Measurements from ENCODE around the gene R3HDM1. TPM values are rescaled to one million over a fixed set of nuclear protein-coding genes. Genes with fewer than 3 reads are reported as not detected.
"Not testable (repeated sequence)": the region's sequence is repeated elsewhere in the genome, so short reads cannot be mapped to it uniquely, and the experiment has no call there.

Gene R3HDM1
- total RNA-seq, 1 donor from 2014 or later, result 17.8 TPM

DNA sequence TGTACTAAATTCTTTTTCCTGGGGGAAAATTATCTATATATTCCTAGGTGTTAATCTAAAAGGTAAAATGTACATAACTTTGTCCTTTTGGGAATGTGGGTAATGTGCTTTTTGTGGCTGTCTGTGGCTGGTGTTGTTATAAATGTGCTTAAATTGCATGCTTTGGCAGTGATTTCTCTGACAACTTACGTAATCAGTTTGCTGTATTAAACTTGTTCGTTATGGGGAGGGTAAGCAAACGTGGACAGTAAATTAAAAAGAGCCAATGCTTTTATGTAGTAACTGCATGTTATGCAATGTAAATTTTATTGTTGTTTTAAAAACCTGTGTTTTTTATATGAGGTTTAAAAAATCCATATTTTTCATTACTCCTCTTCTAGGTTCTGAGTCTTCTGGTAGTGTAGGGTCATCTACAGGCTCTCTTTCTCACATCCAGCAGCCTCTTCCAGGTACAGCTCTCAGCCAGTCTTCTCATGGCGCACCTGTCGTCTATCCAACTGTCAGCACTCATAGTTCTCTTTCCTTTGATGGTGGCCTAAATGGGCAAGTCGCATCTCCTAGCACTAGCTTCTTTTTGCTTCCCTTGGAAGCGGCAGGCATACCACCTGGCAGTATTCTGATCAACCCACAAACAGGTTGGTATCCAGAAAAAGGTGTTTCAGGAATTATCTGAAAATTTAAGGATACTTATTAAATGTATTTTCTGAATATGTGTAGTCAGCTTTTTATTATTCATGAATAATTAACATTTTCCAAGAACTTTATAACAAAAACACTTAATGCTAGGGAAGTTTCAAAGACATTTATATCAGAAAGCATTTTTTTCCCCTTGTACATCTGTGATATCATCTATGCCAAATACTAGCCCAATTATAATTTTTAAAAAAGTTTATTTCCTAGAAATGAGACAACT lies 110.1 kb downstream of the R3HDM1 start:
- DNase-seq, result no peak
- Histone ChIP-seq H3K9me3 (replicated peaks) (no peaks in the 10 kb centered on the region), H3K36me3 (peaks cover 53% of the 10 kb centered on the region), H3K27ac (replicated peaks) (no peak overlapping the region), H3K4me1 (no peaks in the 10 kb centered on the region), H3K27me3 (ENCODE audit: low read depth) (no peaks in the 10 kb centered on the region), H3K4me3 (no peak overlapping the region)
- intact Hi-C loops (cut with micrococcal nuclease), result no loop called here
- TF ChIP-seq, protein P1, sequence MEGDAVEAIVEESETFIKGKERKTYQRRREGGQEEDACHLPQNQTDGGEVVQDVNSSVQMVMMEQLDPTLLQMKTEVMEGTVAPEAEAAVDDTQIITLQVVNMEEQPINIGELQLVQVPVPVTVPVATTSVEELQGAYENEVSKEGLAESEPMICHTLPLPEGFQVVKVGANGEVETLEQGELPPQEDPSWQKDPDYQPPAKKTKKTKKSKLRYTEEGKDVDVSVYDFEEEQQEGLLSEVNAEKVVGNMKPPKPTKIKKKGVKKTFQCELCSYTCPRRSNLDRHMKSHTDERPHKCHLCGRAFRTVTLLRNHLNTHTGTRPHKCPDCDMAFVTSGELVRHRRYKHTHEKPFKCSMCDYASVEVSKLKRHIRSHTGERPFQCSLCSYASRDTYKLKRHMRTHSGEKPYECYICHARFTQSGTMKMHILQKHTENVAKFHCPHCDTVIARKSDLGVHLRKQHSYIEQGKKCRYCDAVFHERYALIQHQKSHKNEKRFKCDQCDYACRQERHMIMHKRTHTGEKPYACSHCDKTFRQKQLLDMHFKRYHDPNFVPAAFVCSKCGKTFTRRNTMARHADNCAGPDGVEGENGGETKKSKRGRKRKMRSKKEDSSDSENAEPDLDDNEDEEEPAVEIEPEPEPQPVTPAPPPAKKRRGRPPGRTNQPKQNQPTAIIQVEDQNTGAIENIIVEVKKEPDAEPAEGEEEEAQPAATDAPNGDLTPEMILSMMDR (IDR thresholded peaks at IDR 0.05; ENCODE audit: borderline replicate concordance), result no peak

GRCh38 chr2:135647836-135648579 lies 116.7 kb downstream of the R3HDM1 start:
- Histone ChIP-seq H3K27me3 (ENCODE audit: low read depth) (no peaks in the 10 kb centered on the region), H3K4me1 (no peaks in the 10 kb centered on the region), H3K9me3 (replicated peaks) (no peaks in the 10 kb centered on the region), H3K4me3 (no peak overlapping the region), H3K36me3 (peaks cover 56% of the 10 kb centered on the region), H3K27ac (replicated peaks) (no peak overlapping the region)
- DNase-seq, result no peak
- intact Hi-C loops (cut with micrococcal nuclease), result no loop called here
- TF ChIP-seq, protein P1 (IDR thresholded peaks at IDR 0.05; ENCODE audit: borderline replicate concordance), result no peak

DNA sequence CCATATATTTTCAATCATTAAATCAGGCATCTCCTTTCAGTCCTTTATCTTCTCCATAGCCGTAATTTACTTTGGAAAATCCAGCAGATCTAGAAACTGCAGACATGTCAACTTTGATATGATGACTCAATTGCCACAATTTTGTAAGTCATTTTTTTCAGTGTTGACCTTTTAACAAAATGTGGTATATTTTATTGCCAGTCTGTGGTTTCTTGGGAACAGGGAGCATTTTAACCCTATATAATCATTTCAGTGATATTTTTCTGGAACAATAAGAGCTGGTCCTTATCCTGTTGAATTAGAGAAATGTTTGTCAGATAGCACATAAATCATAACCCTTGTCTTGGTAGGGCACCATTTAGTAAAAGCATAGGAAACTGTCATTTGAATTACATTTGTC lies 119.4 kb downstream of the R3HDM1 start:
- DNase-seq, result no peak
- H3K27ac ChIP-seq (replicated peaks), result no peak overlapping the region
- no peaks in the 10 kb centered on the region for H3K27me3 ChIP-seq (ENCODE audit: low read depth)
- intact Hi-C loops (cut with micrococcal nuclease), result no loop called here
- H3K9me3 ChIP-seq (replicated peaks), result no peaks in the 10 kb centered on the region
- H3K4me1 ChIP-seq, result no peaks in the 10 kb centered on the region
- TF ChIP-seq, protein P1 (IDR thresholded peaks at IDR 0.05; ENCODE audit: borderline replicate concordance), result no peak
- H3K36me3 ChIP-seq, result peaks cover 57% of the 10 kb centered on the region
- H3K4me3 ChIP-seq, result no peak overlapping the region

DNA sequence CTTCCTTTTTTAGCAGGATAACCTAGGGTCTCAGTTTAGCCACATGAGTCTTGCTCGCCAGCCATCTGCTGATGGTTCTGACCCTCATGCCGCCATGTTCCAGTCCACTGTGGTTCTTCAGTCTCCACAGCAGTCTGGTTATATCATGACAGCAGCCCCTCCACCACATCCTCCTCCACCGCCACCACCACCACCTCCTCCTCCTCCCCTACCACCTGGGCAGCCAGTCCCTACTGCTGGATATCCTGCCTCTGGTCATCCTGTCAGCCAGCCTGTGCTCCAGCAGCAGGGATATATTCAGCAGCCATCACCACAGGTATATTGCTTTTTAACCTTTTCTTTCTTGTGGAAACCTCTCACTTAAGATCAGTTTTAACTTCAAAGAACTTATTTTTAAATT lies 120.4 kb downstream of the R3HDM1 start:
- H3K27ac ChIP-seq (replicated peaks), result no peak overlapping the region
- DNase-seq, result no peak
- intact Hi-C loops (cut with micrococcal nuclease), result no loop called here

DNA sequence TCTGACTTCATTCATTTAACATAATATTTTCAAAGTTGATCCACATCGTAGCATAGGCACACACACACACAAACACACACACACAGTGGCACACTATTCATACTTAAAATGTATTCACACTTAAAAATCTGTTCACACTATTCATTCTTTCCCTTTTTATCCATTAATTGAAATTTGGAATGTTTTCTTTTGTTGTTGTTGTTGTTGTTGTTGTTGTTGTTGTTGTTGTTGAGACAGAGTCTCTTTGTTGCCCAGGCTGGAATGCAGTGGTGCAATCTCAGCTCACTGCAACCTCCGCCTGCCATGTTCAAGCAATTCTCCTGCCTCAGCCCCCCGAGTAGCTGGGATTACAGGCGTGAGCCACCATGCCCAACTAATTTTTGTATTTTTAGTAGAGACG lies 123.0 kb downstream of the R3HDM1 start:
- intact Hi-C loops (cut with micrococcal nuclease); H3K4me1 ChIP-seq; DNase-seq; H3K9me3 ChIP-seq (replicated peaks); H3K4me3 ChIP-seq; H3K27me3 ChIP-seq (ENCODE audit: low read depth); H3K27ac ChIP-seq (replicated peaks): not testable (repeated sequence)
- H3K36me3 ChIP-seq, result peaks cover 56% of the 10 kb centered on the region

More for the DNA sequence above, 120.4 kb downstream of the R3HDM1 start:
- peaks cover 52% of the 10 kb centered on the region for H3K36me3 ChIP-seq
- no peaks in the 10 kb centered on the region for H3K9me3 ChIP-seq (replicated peaks)
- H3K27me3 ChIP-seq (ENCODE audit: low read depth), result no peaks in the 10 kb centered on the region
- H3K4me1 ChIP-seq, result no peaks in the 10 kb centered on the region
- TF ChIP-seq, protein P1 (IDR thresholded peaks at IDR 0.05; ENCODE audit: borderline replicate concordance), result no peak
- no peak overlapping the region for H3K4me3 ChIP-seq

Data from left ventricle myocardium inferior (tissue), 1 donor.